DND-41 (cell line): ENCODE data around the gene PLEKHA5.

Experiments
- EZH2 ChIP-seq: IDR thresholded peaks from 3 replicates; pipeline ENCODE4 v1.6.1; 2012; ENCODE audit warnings: borderline replicate concordance, low read depth, mild to moderate bottlenecking, moderate library complexity, low read length, inconsistent platforms; ENCODE audit not compliant: severe bottlenecking
- TF ChIP-seq, protein P1 (sequence below): IDR thresholded peaks from 2 replicates; pipeline ENCODE4 v1.5.1; 2012; ENCODE audit warnings: borderline replicate concordance, low read length, moderate library complexity, mild to moderate bottlenecking; ENCODE audit not compliant: poor library complexity, severe bottlenecking; ENCODE audit errors: extremely low read depth

DNA sequence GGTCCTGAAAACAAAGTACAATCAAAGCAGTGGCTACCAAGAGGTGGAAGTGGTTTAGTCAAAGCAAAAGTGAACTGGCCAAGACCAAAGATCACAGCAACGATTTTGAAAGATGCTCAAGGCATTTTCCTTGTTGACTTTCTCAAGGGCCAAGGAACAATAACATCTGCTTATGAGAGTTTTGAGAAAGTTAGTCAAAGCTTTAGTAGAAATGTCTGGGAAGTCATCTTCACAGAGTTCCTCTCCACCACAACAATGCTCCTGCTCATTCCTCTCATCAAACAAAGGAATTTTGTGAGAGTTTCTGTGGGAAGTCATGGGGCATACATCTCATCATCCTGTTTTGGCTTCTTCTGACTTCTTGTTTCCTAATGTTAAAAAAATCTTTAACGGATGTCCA lies 80.1 kb downstream of the PLEKHA5 start:
- TF ChIP-seq, protein P1, sequence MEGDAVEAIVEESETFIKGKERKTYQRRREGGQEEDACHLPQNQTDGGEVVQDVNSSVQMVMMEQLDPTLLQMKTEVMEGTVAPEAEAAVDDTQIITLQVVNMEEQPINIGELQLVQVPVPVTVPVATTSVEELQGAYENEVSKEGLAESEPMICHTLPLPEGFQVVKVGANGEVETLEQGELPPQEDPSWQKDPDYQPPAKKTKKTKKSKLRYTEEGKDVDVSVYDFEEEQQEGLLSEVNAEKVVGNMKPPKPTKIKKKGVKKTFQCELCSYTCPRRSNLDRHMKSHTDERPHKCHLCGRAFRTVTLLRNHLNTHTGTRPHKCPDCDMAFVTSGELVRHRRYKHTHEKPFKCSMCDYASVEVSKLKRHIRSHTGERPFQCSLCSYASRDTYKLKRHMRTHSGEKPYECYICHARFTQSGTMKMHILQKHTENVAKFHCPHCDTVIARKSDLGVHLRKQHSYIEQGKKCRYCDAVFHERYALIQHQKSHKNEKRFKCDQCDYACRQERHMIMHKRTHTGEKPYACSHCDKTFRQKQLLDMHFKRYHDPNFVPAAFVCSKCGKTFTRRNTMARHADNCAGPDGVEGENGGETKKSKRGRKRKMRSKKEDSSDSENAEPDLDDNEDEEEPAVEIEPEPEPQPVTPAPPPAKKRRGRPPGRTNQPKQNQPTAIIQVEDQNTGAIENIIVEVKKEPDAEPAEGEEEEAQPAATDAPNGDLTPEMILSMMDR: no peak
- no peak for TF ChIP-seq EZH2
